NK-92 (cell line): Measurements from ENCODE around the gene STX2.
"Not testable (repeated sequence)": the region's sequence is repeated elsewhere in the genome, so short reads cannot be mapped to it uniquely, and the experiment has no call there.

Source experiments
- DNase-seq: peaks from one replicate; lab custom pipeline; 2025; ENCODE audit not compliant: unreplicated experiment; lab: John Stamatoyannopoulos, UW

Gene STX2

DNA sequence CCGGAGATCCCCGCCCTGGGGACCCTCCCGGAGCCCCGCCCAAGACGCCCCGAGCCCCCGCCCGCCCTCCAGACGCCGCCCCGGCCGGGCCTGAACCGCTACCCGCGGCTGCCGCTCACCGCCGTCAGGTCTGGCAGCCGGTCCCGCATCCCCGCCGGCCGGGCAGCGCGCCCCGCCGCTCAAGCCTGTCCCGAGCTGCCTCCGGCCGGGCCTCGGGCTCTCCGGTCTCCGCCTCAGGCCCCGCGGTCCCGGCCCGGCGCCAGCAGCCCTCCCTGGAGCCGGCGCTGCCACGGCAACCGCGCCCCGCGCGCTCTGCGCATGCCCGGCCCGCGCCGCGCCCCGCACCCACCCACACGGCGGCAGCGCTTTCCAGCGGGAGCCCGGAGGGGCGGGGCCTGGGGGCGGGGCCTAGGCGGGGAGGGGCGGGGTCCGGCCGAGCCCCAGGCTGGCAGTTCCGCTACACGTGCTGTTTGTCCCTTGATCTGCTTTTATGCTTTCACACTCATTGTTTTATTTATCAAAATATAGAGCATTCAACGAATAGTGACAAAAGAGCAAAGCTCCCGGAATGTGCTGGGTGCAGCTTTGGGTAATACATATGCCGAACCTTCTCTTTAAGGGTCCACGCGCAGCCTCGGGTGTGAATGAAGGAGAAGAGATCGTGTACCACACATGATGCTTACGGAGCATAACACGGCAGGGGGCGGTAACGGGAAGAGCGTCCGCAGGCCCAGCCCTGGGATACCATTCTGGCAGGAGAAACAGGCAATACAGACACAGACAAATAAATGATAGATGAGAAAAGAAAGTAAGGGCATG, at the start of gene STX2:
Gene STX2 (minus strand): TSS at position 300 of the 819 bp plus-strand sequence. CDS start 151 bp downstream, at position 149.
- DNase-seq, result no peak

DNA sequence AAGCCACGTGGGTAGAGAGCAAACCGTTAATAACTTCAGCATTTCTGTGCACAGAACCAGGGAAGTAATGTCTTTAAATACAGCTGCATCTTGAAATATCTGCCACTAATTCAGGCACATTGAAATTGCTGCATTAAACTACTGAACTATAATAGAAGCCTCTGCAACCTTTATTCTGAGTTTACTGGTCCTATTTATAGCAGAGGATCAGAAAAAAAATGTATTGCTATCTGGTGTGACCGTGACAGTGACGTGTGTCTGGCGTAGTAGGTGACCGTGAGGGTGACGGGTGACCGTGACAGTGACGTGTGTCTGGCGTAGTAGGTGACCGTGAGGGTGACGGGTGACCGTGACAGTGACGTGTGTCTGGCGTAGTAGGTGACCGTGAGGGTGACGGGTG, 48.1 kb upstream of the STX2 start:
- DNase-seq, result not testable (repeated sequence)

DNA sequence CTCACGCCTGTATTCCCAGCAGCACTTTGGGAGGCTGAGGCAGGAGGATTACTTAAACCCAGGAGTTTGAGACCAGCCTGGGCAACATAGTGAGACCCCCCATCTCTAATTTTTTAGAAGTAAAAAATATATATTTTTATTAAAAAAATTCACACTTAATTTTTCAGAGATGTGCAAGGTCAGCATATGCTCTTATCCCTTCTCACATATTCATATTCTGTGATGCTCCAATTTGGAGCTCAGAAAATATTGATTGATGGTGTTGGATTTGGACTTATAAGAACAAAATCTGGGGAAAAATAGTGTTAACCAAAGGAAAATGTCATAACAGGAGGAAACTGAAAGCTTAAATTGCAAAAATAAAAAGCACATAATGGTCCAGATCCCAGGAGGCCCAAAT, 42.5 kb upstream of the STX2 start:
- DNase-seq, result no peak

DNA sequence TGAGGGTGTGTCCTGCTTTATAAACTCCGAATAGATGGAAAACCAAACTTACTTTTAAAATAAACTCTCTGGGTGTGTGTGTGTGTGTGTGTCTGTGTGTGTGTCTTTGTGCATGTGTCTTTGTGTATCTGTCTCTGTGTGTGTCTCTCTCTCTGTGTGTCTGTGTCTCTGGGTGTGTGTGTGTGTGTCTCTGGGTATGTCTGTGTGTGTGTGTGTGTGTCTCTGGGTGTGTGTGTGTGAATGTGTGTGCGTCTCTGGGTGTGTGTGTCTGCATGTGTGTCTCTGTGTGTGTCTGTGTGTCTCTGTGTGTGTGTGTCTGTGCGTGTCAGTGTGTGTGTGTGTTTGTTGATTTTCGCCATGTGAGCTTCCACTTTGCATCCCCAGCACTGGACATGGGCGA, 42.0 kb upstream of the STX2 start:
- no peak for DNase-seq

DNA sequence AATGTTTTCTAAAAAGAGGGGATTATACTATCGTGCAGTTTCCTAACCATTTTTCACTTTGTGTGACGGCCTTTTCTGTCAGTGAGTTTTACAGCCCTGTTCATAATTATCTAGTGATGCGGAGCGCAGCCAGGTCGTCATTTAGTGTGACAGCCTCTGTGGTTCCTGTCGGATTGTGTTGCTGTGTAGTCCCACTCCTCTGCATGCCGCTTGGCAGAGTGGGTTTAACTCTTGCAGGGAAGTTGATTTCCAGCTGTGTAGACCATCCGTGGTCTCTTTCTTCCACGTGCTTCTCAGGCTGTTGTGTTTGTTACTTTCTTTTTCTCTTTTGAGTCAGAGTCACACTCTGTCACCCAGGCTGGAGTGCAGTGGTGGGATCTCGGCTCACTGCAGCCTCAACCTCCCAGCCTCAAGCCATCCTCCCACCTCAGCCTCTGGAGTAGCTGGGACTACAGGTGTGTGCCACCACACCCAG, 41.4 kb upstream of the STX2 start:
- DNase-seq, result no peak

DNA sequence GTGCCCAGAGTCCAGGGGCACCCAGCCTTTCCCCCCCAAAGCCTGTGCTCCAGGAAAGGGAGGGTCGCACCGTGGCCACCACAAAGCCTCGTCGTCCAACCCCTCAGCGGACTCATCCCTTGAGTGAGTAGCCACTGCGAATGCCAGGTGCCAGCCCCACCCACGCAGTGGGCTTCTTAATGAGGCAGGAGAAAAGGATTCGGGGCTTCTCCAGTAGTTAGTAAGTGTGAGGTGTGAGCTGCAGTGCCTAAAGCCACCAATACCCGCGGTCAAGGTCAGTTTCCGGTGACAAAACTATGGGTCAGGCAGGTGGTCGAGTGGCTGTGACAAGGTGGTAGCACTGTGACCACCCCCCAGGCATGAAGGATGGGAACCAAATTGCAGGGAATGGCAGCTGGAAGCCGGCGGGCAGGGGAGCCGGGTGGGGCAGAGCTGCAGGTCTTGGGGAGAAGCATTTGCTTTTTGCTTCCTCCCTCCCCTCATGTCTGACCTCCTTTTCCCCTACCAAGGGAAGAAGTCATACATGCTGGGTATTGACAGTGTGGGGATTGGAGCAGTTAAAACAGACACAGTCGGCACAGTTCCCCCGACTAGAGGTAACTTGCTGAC, 40.8 kb upstream of the STX2 start:
- no peak for DNase-seq

DNA sequence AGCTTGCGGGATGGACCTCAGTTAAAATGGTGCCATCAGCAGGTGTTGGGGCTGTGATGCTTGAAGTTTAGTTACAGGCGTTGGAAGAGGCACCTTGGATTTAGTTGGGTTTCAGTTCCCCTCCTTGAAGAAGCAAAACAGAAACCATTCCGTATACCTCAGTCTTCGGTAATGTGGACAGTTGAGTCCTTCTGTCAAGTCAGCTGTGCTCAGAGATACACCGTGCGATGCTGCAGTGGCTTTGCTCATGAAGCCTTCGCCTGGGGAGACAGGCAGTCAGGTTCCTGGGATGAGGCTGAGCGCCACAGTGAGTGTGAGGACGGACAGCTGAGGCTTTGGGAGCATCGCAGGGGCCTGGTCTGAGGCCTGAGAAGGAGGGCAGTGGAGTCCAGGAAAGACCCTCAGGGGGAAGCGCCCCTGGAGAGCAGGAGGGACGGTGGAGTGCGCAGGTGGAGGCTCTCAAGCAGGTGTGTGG, 40.2 kb upstream of the STX2 start:
- DNase-seq, result no peak

DNA sequence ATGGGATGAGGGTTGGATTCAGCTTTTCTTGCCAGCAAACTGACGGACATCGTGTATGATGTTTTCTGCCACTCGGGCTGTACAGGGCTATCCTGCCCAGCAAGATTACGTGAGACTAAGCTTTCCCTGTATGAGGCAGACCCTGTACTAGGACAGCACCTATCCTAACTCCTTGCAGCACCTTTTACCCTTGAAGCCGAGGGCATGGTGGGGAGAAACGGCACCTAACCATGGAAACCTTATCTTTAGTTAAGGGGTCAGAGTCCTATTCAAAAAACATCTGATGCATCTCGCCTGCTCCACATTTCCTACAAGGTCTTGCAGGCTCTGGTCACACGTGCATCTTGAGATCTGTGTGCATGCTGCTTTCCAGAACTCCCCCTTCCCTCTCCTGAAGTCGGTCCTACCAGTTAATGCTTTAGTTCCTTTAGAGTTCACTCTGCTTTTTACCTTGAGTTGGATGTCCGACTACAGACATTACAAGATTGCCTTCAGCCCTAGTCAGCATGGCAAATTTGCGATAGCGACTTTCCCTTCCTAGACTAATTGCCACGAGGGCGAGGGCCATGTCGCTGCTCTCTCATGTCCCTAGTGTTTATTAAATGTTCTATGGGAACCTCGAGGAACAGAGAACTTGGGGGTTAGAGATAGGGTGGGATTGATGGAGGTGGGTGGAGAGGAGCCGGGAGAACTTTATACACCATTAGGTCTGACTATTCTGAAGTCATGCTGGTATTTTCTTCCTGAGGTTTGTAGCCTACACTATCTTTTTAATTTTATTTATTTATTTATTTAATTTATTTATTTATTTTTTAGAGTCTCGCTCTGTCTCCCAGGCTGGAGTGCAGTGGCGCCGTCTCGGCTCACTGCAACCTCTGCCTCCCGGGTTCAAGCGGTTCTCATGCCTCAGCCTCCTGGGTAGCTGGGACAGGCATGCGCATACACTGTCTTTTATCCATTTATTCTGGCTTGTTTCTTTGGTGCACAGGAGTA, 39.4 kb upstream of the STX2 start:
- no peak for DNase-seq

DNA sequence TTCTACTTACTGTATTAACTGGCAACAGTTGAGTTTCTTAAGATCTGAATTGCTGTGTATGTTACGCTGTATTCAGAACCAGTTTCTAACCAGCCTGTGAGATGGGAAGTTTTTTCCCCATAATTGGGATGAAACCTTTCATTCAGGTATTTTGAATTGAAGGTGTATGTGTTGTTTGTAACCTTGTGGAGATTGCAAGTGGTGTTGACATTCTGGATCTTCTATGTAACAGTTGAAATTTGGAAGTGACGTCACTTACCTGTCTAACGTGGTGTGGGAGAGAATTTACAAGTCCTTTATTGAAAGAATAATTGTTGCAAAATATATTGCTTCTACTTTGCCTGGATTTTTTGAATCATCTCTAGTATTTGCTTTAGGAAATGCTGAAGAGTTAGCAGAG, 38.3 kb upstream of the STX2 start:
- DNase-seq, result no peak

DNA sequence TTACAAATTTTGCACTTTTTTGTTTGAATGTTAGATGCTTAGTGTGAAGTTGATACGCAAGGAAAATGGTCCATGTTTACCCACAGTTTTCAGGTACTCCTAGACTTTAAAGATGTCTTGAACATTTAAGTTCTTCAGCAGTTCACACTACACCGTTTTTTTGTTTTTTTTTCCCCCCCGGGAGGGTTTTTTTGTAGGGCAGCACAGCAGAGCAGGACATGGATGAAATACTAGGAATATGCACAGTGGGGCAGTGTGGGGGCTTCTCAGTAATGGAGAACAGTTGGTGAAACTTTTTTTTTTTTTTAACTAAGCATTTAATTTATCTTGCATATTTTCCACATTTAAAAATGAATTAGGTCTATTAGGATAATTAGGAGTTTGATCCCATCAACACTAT, 37.7 kb upstream of the STX2 start:
- no peak for DNase-seq

DNA sequence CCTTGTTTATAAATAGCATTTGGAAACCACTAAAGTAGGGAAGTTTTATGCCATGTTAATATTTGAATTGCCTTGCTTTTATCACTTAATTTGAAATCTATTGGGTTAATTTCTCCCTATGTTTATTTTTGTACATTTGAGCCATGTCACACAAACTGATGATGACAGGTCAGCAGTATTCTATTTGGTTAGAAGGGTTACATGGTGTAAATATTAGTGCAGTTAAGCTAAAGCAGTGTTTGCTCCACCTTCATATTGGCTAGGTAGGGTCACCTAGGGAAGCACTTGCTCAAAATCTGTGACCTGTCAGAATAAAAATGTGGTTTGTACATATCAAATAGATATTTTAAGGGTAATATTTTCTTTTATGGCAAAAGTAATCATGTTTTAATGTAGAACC, 37.2 kb upstream of the STX2 start:
- no peak for DNase-seq

DNA sequence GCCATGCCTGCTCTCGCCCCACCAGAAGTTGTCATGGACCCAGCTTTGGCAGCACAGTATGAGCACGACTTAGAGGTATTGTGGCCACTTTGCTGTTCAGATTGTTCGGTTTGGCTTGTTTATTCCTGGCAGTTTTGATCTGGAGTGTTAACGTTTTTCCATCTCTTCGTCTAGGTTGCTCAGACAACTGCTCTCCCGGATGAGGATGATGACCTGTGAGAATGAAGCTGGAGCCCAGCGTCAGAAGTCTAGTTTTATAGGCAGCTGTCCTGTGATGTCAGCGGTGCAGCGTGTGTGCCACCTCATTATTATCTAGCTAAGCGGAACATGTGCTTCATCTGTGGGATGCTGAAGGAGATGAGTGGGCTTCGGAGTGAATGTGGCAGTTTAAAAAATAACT, 36.7 kb upstream of the STX2 start:
- not testable (repeated sequence) for DNase-seq

DNA sequence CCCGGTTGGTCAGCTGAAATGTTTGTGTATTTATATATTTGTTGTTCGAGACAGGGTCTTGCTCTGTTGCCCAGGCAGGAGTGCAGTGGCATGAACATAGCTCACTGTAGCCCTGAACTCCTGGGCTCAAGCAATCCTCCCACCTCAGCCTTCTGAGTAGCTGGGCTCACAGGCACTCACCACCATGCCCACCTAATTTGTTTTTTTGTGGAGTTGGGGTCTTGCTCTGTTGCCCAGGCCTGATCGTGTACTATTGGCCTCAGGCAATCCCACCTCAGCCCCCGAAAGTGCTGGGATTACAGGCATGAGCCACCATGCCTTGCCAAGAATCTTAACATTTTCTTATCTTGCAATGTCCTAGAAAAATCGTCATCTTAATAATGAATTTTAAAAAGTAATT, 36.1 kb upstream of the STX2 start:
- DNase-seq, result no peak

DNA sequence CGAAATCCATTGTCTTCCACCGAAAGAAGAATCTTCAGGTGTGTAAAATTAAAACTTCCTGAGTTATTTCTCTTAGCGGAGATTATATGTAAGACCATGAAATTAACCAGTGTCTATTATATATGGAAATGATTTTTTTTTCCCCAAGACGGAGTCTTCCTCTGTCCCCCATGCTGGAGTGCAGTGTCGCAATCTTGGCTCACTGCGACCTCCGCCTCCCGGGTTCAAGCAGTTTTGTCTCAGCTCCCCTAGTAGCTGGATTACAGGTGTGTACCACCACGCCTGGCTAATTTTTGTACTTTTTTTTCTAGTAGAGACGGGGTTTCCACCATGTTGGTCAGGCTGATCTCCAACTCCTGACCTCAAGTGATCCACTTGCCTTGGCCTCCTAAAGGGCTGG, 35.6 kb upstream of the STX2 start:
- DNase-seq, result no peak

DNA sequence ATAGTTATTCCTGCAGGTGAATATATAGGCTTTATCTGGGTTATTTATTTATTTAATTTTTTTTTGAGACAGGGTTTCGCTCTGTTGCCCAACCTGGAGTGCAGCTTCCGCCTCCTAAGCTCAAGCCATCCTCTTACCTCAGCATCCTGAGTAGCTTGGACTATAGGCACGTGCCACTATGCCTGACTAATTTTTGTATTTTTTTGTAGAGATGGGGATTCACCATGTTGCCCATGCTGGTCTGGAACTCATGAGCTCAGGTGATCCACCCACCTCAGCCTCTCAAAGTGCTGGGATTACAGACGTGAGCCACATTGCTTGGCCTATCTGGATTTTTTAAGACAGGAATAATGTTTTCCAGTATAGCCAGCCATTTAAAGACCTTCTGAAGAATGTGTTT, 34.8 kb upstream of the STX2 start:
- no peak for DNase-seq

DNA sequence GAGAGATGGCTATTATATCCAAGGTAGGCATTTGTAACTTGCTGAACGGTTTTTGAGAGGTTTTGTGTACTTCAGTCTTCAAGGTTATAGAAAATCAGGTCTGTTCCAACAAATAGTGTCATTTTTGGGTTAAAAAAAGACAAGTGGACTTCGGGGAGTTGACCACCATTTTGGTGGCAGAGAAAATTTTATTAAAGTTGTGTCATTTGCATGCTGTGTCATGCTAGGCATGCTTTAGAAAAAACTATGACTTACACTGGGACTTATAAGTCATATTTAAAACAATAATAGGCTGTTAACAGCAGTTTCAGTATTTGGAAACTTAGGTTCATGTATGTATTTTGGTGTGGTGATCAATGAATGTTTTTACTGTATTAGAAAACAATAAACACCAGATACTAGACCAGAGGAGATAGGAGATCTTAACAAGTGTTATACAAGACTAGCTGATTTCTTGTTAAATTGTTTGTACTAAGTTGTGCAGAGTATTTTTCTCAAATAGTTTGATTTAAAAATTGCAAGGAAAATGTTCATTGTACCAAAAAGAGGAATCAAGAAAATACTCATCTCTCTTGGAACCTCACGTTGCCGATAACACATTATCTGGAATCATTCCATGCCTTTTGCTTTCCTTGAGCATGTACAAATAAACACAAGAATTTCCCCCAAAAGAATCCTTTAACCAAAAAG, 34.2 kb upstream of the STX2 start:
- no peak for DNase-seq

DNA sequence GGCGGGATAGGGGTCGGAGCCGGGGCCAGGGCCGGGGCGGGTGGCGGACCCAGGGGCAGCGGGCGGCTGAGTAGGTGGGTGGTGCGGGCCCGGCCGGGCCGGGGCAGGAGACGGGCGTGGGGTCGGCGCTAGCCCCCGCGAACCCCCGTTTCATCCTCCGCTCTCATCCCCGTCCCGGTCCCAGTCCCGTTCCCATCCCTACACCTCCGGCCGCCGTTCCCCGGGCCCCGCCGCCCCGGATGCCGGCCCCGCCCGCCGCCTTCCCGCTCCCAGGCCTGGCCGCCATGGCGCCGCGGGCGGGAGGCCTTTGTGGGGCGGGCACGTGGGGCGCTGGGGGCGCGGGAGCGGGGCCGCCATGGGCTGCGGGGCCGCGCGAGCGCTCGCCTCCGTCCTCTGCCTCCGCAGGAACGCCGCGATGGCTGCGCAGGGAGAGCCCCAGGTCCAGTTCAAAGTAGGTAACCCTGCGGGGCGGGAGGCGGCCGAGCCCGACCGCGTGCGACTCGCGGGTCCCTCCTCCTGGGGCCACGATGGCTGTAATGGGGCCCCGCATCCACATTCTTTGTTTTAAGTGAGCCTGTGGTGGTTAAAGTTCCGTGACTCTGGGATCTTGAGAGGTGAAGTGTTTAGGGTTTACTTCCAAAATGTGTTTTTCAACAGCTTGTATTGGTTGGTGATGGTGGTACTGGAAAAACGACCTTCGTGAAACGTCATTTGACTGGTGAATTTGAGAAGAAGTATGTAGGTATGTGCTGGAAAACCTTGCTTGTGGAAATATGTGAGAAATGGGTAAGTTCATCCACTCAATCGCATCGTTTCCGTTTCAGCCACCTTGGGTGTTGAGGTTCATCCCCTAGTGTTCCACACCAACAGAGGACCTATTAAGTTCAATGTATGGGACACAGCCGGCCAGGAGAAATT, 33.4 kb upstream of the STX2 start:
- DNase-seq, result no peak

DNA sequence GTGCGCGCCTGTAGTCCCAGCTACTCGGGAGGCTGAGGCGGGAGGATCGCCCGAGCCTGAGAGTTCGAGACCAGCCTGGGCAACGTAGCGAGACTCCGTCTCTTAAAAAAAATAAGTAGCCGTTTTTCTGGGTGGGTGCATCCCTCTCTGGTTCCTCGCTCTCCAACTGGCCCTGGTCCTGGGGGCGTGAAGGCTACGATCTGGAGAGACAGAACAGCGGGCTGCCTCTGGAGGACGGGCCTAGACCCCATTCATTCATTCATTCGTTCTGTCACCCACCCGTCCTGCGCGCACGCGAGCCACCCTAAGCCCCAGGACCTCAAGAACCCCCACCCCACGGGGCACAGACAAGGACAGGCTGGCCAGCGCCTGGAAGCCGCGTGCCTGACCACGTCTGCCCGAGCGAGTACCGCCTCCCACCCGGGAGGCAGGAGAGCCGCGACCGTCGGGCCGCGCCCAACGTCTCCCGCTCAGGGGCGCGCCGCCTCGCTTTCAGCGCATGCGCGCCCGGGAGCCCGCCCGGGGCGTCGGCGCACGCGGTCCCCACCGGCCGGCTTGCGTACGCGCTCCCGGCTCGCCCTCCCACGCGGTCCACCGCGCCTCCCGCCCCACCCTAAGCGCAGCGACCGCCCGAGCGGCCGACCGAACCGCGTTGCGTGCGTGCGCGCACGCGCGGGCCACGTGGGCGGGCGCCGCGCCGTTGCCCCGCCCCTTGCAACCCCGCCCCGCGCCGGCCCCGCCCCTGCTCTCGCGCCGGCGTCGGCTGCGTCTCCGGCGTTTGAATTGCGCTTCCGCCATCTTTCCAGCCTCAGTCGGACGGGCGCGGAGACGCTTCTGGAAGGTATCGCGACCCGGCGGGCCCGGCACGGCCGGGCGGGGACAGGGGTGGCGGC, 32.5 kb upstream of the STX2 start, which contains the start of gene RAN:
Gene RAN (plus strand): TSS at position 781 of the 893 bp plus-strand sequence. CDS start 528 bp downstream, outside the sequence.
- peak; percentile 15 for DNase-seq
